ENCODE measurements around the gene FOSB.

Gene FOSB

DNA sequence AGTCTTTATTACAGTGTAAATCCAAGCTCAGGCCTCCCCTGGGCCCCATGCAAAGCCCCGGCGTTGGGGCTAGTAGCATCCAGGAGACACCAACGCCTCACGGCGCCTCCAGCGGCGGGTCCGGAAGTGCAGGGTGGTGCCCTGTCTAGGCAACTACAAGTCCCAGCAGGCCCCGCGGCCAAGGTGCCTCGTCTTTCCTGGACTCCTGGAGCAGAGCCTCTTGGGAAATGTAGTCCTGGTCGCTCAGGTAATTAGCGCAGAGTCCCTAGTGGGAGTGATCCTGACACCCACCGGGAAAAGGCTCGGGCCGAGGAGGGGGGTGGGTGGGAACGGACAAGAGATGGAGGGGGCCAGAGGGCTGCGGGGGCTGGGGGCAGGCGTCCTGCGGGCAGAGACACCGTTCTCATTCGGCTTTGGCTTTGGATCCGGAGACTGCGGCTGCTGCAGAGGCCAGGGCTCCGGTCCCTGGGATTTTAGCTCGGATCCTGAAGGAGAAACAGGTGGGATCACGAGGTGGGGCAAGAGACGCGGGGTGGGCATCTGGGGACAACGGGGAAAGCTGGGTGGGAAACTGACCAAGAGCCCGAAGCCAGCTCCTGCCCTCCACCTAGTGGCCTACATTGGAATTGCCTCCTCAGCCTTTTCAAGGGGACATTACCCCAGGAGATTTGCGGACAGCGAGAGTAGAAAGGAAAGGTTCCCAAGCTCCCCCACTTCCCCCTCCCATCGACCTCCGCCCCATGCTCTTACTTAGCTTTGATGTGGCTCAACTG, 17.7 kb downstream of the FOSB start:
- DNase-seq: no peak

DNA sequence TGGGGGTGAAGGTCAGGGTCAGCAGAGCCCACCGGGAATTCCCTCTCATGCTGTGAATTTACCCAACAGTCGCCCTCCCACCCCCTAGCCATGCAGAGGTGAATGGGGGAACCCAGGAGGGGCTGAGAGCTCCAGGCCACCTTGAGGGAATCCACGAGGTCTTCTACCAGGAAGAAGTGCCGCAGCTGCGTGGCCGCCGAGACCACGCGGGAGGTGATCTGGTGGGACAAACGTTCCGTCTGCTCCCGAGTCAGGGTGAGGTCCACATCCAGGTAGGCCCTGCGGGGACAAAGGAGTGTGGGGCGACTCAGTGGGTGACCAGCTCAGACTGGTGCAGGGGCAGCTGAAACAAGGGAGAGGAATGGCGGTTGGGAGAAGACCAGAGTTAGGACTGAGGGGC, 20.9 kb downstream of the FOSB start:
- DNase-seq: no peak

DNA sequence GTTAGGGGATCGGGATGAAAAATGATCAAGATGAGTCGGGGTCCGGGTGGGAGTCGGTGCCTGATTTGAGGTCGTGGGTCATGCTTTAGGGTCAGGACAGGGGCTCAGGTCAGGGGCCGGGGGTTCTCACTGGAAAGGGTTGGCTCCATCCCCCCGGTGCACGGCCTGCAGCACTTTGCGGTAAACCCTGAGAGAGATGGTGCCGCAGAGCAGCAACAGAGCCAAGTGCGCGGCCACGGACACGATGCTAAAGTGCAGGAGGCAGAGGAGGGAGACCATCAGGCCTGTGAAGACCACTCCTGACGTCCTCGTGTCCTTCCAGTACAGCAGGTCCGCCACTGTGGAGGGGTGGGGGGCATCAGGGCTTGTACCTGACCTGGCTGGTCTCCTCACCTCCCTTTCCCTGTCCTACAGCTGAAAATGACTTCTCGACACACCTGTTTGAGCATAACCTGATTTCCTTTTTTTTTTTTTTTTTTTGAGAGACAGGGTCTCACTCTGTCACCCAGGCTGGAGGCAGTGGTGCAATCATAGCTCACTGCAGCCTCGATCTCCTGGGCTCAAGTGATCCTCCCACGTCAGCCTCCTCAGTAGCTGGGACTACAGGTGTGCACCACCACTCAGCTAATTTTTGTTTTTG, 21.5 kb downstream of the FOSB start:
- no peak for DNase-seq

DNA sequence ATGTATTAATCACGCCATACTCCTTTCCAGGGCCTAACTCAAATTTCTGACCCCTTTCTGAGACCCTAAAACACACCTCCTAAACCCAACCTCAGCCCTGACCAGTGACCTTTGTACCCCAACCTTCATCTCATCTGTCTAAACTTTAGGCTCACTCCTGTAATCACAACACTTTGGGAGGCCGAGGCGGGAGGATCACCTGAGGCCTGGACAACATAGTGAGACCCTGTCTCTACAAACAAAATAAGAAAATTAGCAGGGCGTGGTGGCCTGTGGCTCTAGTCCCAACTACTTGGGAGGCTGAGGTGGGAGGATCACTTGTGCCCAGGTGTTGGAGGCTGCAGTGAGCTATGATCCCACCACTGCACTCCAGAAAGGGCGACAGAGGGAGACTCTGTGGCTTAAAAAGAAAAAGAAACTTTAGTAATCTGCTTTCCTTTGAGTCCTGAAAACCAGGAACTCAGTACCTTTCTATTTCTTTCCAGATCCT, 24.4 kb downstream of the FOSB start:
- no peak for DNase-seq

DNA sequence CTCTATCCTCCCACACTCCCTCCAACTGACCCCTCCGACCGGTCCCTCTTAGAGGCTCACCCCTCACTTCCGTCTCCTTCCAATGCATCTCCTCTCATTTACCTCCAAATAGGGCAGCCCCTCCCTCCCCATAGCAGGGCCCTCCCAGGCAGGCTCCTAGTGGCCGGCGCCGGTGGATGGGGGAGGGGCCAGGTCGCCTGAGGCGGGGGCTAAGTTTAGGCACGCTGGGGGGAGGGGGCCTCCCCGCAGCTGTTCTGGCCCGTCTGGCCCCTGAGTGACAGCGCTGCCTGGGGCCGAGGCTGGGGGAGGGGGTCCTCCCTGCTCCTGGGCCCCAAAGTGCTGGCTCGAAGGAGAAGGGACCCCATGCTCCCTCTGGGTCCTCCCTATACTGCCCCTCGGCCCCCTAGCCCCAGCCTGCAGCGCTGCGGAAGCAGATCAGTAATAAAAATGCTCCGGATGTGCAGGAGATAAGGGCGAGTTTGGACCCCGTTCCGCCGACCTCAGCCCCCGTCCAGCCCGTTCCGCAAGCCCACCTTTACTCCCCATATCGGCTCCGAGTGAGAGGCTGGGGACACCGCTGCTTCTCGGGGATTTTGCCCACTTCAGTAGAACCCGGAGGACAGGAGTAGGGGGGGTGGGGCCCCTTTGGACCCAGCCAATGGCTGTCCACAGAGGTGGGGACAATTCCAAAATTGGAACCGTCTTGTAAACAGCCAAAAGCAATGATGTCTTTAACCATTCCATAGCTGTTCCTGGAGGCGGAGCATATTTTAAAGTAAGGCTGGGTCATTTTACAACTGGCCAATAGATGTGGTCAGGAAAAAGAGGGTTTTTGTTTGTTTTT, 25.1 kb downstream of the FOSB start:
- DNase-seq: no peak

DNA sequence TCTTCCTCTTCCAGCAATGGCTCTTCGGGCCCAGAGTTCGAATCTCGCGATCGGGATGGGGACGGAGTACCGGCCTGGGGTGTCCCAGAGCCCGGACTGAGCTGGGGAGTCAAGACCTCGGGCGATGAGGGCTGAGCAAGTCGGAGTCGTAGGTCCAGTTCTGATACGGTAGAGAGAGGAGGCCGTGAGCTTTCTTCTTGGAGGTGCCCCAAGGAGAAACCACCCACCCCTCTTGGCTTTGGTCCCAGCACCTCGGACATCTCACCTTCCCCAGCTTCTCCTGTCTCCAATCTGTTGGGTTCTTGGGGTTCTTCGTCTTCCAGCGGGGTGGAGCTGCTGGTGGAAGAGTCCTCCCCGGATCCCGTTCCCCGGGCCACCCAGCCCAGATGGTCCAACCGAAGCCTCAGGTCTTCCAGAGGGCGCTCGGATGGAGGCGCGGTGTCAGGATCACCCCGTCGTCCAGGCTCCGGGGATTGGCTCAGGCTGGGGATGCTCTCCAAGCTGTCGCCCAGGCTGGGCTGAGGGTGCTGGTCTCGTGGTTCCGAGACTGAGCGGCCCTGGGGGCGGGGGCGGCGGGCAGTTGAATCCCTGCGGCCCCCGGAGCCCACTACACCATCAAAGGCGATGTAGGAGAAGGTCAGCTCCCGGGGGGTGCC, 26.6 kb downstream of the FOSB start:
- DNase-seq: no peak

DNA sequence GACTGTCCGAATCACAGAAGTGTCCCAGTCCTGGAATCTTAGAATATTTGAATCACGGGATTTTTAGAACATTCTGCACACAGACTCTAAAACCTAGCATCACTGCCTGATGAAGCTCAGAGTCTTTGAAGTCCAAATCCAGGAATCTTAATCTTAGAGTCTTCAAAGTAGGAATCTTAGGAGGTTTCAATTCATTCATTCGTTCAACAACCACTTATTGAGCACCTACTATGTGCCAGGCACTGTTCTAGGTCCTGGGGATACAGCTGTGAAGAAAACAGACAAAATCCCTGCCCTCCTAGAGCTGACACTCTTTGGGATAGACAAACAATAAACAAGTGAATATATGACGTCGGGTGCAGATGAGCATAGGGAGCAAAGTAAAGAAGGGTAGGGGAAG, 27.4 kb downstream of the FOSB start:
- DNase-seq: no peak

DNA sequence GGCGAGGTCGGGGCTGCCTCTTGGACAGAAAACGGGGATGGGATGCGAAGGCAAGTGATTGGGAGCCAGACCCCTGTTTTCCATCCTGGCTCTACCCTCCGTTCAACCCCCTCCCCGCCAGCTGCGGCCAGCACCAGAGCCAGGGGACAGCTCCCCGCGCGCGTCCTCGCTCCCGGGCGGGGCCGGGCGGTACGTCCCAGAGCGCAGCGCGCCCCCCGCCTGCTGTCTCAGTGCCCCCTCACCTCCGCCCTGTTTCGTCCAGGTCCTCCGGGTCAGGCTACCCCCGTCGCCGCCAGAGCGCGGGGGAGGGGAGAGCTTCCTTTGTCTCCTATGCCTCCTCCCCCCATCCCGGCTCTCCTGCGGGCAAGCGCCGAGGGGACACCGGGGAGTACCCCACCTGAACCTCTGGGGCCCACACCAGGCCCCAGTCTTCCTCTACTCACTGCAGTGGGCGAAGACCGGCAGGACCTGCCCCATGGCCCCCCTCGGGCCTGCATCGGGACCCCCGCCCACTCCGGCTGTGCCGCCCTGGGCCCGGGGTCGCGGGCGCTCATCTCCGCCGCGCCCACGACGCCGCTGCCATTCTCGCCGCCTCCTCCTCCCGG, 28.7 kb downstream of the FOSB start:
- DNase-seq: no peak

DNA sequence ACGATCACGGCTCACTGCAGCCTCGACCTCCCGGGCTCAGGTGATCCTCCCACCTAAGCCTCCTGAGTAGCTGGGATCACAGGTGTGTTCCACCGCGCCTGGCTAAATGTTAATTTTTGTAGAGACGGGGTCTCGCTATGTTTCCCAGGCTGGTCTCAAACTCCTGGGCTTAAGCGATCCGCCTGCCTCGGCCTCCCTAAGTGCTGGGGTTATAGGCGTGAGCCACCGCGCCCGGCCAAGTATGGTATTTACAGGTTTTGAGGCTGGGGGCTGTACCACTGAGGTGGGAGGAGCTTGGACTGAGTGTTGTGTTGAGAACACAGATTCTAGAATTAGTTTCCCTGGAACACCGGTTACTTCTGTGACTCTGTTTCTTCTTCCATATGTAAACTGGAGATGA, 30.0 kb downstream of the FOSB start:
- no peak for DNase-seq

DNA sequence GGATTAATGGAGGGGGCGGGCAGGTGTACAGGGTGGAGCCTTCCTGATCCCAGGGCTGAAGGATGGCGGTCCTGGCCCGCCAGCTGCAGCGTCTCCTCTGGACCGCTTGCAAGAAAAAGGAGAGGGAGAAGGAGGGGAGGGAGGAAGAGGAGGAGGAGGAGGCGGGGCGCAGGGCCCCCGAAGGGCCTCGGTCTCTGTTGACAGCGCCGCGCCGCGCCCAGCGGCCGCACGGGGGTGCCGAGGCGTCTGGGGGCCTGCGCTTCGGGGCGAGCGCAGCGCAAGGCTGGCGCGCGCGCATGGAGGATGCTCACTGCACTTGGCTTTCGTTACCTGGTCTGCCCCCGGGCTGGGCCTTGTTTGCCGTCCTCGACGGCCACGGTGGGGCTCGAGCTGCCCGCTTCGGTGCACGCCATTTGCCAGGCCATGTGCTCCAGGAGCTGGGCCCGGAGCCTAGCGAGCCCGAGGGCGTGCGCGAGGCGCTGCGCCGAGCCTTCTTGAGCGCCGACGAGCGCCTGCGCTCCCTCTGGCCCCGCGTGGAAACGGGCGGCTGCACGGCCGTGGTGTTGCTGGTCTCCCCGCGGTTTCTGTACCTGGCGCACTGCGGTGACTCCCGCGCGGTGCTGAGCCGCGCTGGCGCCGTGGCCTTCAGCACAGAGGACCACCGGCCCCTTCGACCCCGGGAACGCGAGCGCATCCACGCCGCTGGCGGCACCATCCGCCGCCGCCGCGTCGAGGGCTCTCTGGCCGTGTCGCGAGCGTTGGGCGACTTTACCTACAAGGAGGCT, 30.8 kb downstream of the FOSB start, which contains the start of gene PPM1N:
Gene PPM1N (plus strand): TSS at position 33 of the 785 bp plus-strand sequence. CDS start 30 bp downstream, at position 63.
- no peak for DNase-seq

DNA sequence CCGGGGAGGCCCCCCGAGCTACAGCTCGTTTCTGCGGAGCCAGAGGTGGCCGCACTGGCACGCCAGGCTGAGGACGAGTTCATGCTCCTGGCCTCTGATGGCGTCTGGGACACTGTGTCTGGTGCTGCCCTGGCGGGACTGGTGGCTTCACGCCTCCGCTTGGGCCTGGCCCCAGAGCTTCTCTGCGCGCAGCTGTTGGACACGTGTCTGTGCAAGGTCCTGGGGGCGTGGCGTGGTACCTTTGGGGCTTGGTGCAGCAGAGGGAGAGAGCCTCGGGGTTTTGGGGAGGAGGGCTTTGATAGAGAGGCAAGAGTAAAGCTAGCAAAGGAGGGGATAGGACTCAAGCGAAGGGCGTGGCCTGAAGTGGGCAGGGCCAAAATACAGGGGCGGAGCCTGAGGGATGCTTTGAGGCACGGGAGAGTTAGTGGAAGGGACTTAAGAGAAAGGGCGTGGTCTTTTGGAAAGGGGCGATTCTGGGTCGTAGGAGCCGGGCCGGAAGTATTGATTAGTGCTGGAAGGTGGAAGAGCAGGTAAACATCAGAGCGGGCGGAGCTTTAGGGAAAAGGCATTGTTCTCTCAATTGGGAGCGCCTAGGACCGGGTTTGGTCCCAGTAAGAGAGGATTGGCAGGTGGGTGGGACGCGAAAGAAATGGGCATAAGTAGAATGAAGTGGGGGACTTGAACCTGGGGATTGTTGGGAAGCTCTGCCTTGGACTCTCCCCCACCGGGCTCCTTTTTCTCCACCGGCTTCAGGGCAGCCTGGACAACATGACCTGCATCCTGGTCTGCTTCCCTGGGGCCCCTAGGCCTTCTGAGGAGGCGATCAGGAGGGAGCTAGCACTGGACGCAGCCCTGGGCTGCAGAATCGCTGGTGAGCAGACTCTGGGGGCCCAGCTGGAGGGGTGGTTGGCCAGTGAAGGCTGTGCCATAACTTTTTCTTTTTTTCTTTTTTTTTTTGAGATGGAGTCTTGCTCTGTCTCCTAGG, 31.7 kb downstream of the FOSB start:
- DNase-seq: no peak

DNA sequence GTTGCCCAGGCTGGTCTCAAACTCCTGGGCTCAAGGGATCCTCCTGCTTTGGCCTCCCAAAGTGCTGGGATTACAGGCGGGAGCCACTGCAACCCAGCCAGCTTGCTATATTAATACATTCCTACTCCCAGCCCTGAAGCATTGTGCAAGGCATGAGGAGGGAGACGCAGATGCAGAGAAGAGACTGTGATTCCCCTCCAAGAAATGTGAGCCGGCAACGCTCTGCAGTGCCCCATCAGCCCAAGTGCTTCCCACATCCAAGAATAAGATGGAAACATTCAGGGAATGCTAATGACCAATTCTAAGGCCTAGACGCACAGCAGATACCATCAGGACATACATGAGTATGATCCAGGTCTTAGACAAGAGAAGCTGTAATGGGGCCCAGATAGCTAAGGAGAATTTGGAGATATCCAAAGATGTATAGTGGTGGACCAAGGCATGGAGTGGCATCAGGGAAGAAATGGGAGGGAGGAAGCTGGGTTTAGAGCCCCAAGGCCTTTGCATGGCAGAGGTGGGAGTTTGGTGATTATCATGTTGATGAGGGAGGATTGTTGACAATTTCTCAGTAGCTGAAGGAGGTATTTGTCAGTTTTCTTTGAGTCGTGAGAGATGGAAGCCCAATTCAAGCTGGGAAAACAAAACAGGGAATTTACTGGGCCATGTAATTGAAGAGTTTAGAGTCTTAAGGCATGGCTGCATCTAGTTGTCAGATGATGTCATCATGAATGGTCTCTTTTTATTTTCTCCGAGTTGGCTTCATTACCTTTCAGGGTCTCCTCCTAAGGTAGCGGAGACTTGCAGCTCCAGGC, 33.3 kb downstream of the FOSB start:
- DNase-seq: no peak

DNA sequence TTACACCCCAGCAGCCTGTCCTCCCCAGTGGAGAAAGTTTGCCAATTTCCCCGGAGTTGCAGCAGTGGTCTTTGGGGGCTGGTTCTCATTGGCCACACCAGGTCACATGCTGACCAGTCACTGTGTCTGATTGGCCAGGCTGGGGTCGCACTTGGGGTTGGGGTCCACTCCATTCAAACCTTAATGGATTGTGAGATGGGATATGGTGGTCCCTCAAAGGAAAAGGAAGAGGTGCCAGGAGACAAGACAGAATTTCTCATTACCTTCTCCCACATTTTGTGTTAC, 33.9 kb downstream of the FOSB start:
- no peak for DNase-seq

DNA sequence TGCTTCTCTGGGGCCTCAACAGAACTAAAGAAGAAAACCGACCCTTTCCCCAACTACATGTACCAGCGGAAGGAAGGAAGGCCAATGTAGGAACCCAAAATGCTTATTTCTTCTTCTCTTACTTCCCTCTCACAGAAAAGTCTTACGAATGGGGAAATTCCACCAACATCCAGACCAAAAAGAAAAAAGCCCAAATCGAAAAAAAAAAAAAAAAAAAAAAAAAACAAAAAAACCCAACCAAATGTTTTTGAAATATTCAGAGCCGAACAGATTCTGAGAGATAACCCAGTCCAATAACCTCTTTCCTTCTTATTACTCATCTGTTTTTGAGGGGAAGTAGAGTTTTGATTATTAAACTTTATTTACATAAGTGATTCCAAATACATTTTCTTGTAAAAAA, 34.3 kb downstream of the FOSB start:
- DNase-seq: no peak

DNA sequence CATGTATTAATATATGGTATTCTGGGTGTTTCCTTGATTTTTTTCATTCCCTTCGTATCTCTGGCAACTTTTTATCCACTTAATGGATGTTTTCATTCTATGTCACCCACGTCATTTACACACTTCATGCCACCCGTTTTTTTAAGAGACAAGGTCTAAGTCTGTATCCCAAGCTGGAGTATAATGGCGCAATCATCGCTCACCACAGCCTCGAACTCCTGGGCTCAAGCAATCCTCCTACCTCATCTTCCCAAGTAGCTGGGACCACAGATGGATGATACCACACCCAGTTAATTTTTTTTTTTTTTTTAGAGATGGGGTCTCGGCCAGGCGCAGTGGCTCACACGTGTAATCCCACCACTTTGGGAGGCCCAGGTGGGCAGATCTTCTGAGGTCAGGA, 36.1 kb downstream of the FOSB start:
- no peak for DNase-seq

DNA sequence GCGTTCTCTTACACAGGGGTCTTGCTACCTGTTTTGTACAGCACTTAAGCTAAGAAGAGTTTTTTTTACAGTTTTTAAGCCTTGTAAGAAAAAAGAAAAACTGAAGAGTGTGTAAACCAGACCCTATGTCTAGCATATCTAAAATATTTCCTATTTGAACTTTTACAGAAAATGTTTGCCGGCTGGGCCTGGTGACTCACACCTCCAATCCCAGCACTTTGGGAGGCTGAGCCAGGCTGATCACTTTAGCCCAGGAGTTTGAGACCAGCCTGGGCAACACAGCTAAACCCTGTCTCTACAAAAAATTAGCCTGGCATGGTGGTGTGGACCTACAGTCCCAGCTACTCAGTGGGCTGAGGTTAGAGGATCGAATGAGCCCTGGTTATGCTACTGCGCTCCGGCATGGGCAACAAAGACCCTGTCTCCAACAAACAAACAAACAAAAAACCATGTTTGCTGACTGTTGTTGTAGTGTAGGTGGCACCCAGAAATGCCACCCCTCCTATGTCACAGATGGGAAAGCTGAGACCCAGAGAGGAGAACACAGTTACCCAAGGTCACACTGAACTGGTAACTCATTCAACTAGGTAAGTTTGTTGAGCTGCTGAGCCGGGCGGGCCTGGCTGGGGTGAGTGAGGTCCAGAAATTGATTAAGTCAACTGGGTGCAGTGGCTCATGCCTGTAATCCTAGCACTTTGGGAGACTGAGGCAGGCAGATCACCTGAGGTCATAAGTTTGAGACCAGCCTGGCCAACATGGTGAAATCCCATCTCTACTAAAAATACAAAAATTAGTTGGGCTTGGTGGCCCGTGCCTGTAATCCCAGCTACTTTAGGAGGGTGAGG, 37.6 kb downstream of the FOSB start:
- no peak for DNase-seq

DNA sequence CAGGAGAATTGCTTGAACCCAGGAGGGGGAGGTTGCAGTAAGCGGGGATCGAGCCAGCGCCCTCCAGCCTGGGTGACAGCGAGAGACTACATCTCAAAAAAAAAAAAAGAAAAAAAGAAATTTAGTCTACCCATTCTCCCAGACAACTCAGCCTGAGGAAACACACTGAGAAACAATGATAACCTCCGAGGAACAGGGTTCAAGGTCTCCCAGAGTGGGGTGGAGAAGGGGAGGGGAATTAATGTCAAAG, 38.1 kb downstream of the FOSB start:
- no peak for DNase-seq

DNA sequence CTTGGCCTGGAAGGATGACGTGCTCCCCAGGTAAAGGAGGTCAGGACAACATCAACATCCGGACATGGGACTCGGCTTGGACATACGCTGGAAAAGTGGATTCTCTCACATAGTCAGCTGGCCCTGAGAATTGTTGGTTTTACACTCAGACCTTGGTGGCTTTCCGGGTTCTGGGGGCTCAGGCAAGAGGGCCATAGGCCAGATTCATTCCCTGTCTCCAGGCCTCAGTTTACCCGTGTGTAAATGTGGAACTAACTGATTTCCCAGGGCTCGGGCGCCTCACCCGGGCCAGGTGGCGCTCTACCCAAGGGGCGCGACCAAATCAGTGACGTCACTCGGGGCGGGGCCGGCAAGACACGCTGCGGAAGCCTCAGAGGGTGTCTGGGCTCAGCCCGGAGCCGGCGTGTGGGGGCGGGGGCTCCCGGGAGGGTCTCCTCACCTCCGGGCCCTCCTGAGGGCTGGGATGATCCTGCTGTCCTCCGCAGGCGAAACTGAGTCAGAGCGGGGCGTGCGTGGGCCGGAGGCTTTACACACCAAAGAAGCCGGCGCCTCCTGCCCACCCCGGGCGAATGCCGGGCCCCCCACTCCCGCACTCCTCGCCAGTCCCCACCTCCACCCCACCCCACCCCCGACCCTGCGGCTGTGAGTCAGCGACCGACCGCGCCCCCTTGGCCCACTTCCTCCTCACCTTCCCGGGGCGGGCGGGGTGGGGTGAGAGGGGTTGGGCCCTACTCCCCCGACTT, 38.6 kb downstream of the FOSB start:
- DNase-seq: no peak

Measured in SIG-M5 (cell line).